Activated CD8-positive, alpha-beta memory T cell treated with anti-CD3 and anti-CD28 coated beads, Interleukin-2, amount 10 ng/mL, durations not matched to agents 7 days and 5 days (primary cell): ENCODE measurements around the gene DNAH1. TPM values are rescaled to one million over a fixed set of nuclear protein-coding genes. Genes with fewer than 3 reads are reported as not detected.

Source experiments
- ATAC-seq: fragments of 150-1000 bp; cut with Tn5 transposase; one replicate; pipeline ENCODE4 v1.10.0; 2021; ENCODE audit warnings: moderate library complexity
- CTCF ChIA-PET: fragments of 350-600 bp; sonication (Branson Sonifier 250); formaldehyde crosslinking; loops from one replicate; lab custom pipeline; 2021; ENCODE audit warnings: antibody characterized with exemption; lab: Charles Lee
- DNase-seq: peaks from one replicate; pipeline ENCODE4 v3.0.0-alpha.2; 2020
- H3K27ac Mint-ChIP-seq: one replicate; pipeline ENCODE4 v1.8.0; 2021; ENCODE audit warnings: mild to moderate bottlenecking, mixed read lengths
- H3K27me3 Mint-ChIP-seq: one replicate; pipeline ENCODE4 v1.8.0; 2021; ENCODE audit warnings: mixed read lengths
- H3K36me3 Mint-ChIP-seq: one replicate; pipeline ENCODE4 v1.8.0; 2021; ENCODE audit warnings: mild to moderate bottlenecking, mixed read lengths
- H3K4me1 Mint-ChIP-seq: one replicate; pipeline ENCODE4 v1.8.0; 2021; ENCODE audit warnings: mixed read lengths
- H3K4me3 Mint-ChIP-seq: one replicate; pipeline ENCODE4 v1.8.0; 2021; ENCODE audit warnings: mild to moderate bottlenecking, moderate library complexity, mixed read lengths
- H3K9me3 Mint-ChIP-seq: one replicate; pipeline ENCODE4 v1.8.0; 2022; ENCODE audit warnings: low read depth, mixed read lengths
- microRNA-seq: library from miRNA; unstranded; fragments of <30 nt; microRNA quantifications from one replicate; pipeline ENCODE4 v1.2.0, GENCODE V29; 2022
- total RNA-seq, 2 experiments: library from RNA; stranded (reverse); gene quantifications; one replicate each; pipeline ENCODE4 v1.2.3, GENCODE V29; 2021

DNAH1 gene
- total RNA-seq, 2 experiments from 2014 or later = 13.9 to 26.5 TPM

GRCh38 chr3:52446042-52446441 lies 129.9 kb downstream of the DNAH1 start:
- Mint-ChIP-seq H3K4me1 (peaks cover 12% of the 10 kb centered on the region), H3K4me3 (no peak overlapping the region), H3K27me3 (no peaks in the 10 kb centered on the region), H3K36me3 (no peaks in the 10 kb centered on the region), H3K27ac (no peak overlapping the region), H3K9me3 (no peaks in the 10 kb centered on the region)
- CTCF ChIA-PET = interaction anchor here (0.9 to 9.5 kb wide), 20 partner anchors 8 to 463 kb away, joined by 3 to 105 read pairs (median 4); partner anchors contain the start of genes TNNC1 and TWF2
- ATAC-seq = no peak
- no peak for DNase-seq

GRCh38 chr3:52446631-52447511 lies 130.8 kb downstream of the DNAH1 start:
- Mint-ChIP-seq H3K27ac (no peak overlapping the region), H3K36me3 (no peaks in the 10 kb centered on the region), H3K27me3 (no peaks in the 10 kb centered on the region), H3K9me3 (no peaks in the 10 kb centered on the region), H3K4me3 (no peak overlapping the region), H3K4me1 (peaks cover 12% of the 10 kb centered on the region)
- ATAC-seq = peak; percentile 67
- peak; percentile 84 for DNase-seq
- CTCF ChIA-PET = interaction anchor here (0.6 to 9.5 kb wide), 30 partner anchors 7 to 1305 kb away, joined by 3 to 105 read pairs (median 4); partner anchors contain the start of genes GLYCTK, POC1A, TNNC1 and TWF2

GRCh38 chr3:52447512-52448355 lies 131.6 kb downstream of the DNAH1 start:
- Mint-ChIP-seq H3K27ac (no peak overlapping the region), H3K27me3 (no peaks in the 10 kb centered on the region), H3K4me1 (peaks cover 12% of the 10 kb centered on the region), H3K36me3 (no peaks in the 10 kb centered on the region), H3K4me3 (no peak overlapping the region), H3K9me3 (no peaks in the 10 kb centered on the region)
- CTCF ChIA-PET = interaction anchor here (0.6 to 9.5 kb wide), 22 partner anchors 9 to 1306 kb away, joined by 3 to 105 read pairs (median 4); partner anchors contain the start of genes GLYCTK and POC1A
- ATAC-seq = no peak
- DNase-seq = no peak

Small RNAs within 50 kb of the gene (microRNA-seq; reads per million reads assigned to microRNA genes)
- not detected for gene MIR135A1
- gene MIRLET7G = 196,847 reads per million, percentile 100 among the genes with 10 or more reads in this experiment

Other genes starting within 250 kb of the DNAH1 start
- gene POC1A, start 161.9 kb upstream of the DNAH1 start, total RNA-seq = 10 to 100 TPM; 29.3 to 29.5 TPM
- gene ALAS1, start 118.2 kb upstream of the DNAH1 start, total RNA-seq = 10 to 100 TPM; 61.3 to 84.2 TPM
- under 1 TPM in 1 of 2 experiments, not detected in 1; 0.64 TPM for gene TLR9, start 90.7 kb upstream of the DNAH1 start, total RNA-seq
- 100 to 1,000 TPM; 110 to 131 TPM for gene TWF2, start 77.2 kb upstream of the DNAH1 start, total RNA-seq
- gene PPM1M, start 70.6 kb upstream of the DNAH1 start, total RNA-seq = 10 to 100 TPM; 91.1 to 94.1 TPM
- 100 to 1,000 TPM; 114 to 132 TPM for gene WDR82, start 37.7 kb upstream of the DNAH1 start, total RNA-seq
- 10 to 100 TPM; 23.2 to 29.4 TPM for gene GLYCTK, start 28.5 kb upstream of the DNAH1 start, total RNA-seq
- gene BAP1, start 93.7 kb downstream of the DNAH1 start, total RNA-seq = 100 to 1,000 TPM; 102 to 107 TPM
- gene PHF7, start 94.3 kb downstream of the DNAH1 start, total RNA-seq = 10 to 100 TPM; 12.9 to 26.5 TPM
- gene SEMA3G, start 128.8 kb downstream of the DNAH1 start, total RNA-seq = under 1 TPM; 0.28 to 0.38 TPM
- gene TNNC1, start 137.7 kb downstream of the DNAH1 start, total RNA-seq = 1 to 10 TPM; 1.4 to 2.6 TPM
- gene NISCH, start 139.3 kb downstream of the DNAH1 start, total RNA-seq = 10 to 100 TPM; 72.9 to 84.1 TPM
- not detected for gene STAB1, start 179.0 kb downstream of the DNAH1 start, total RNA-seq
- 10 to 100 TPM; 38.7 to 54.5 TPM for gene NT5DC2, start 217.5 kb downstream of the DNAH1 start, total RNA-seq
- 10 to 100 TPM; 12.9 to 15.5 TPM for gene UQCC5, start 220.3 kb downstream of the DNAH1 start, total RNA-seq